ENCODE data around the gene MMP24OS. TPM values are rescaled to one million over a fixed set of nuclear protein-coding genes. Genes with fewer than 3 reads are reported as not detected.
A peak's percentile ranks its signal among the peaks of the same experiment; 100 is the strongest.

MMP24OS gene
- total and polyA plus RNA-seq, 2 of the 4 experiments (the other 2 are of a cell fraction) = 5.9 to 64.9 TPM

GRCh38 chr20:35276408-35276807 lies 1.5 kb downstream of the MMP24OS start:
- BruUV-seq (replicated peaks) = no TSS peak
- dilution Hi-C loops (cut with HindIII; ENCODE audit: low sequenced_read_pairs, unreplicated experiment) = no loop called here

More at GRCh38 chr20:35276408-35276807, 1.5 kb downstream of the MMP24OS start:
- H3K4ac ChIP-seq (ENCODE audit: low read depth, low read length) = peak overlapping the region; percentile 91
- no peaks in the 10 kb centered on the region for H3K27me3 ChIP-seq (ENCODE audit: control insufficient read depth, insufficient read depth, low read length)
- H2BK15ac ChIP-seq (ENCODE audit: low read depth, low read length) = no peak overlapping the region
- no peak overlapping the region for H3K18ac ChIP-seq (ENCODE audit: low read depth, low read length)
- no peak overlapping the region for H2BK120ac ChIP-seq (ENCODE audit: low read depth, low read length)
- peaks cover 6% of the 10 kb centered on the region; the same call in 1 of the 2 replicates for H3K9me1 ChIP-seq (ENCODE audit: insufficient read depth, low read length)
- no peak overlapping the region for H3K56ac ChIP-seq (ENCODE audit: extremely low read depth, insufficient read depth, low read length)
- no CpG with 5 or more reads among the region's 6 CpGs for WGBS, 2 experiments (ENCODE audit: extremely low coverage in 2 of 2, insufficient read length in 1 of 2)
- H3K14ac ChIP-seq (replicated peaks; ENCODE audit: low read depth, low read length) = peak overlapping the region; percentile 96; the same call in 1 of the 2 replicates
- H3K23ac ChIP-seq (ENCODE audit: low read depth, low read length) = peak overlapping the region; percentile 74; the same call in 1 of the 2 replicates
- H4K91ac ChIP-seq (ENCODE audit: insufficient read depth, low read depth, low read length) = 0 out of 2 replicates have a peak overlapping the region, but pooled peaks have one; percentile 20
- H3K4me3 ChIP-seq (ENCODE audit: insufficient read depth, low read depth, low read length) = peak overlapping the region; percentile 62
- H2AK9ac ChIP-seq (replicated peaks; ENCODE audit: low read depth, low read length, poor library complexity) = peak overlapping the region; percentile 65
- peaks cover 30 to 68% of the 10 kb centered on the region in 2 experiments for H3K79me1 ChIP-seq (ENCODE audit: low read depth in 1 of 2, low read length in 2 of 2)
- peaks cover 54% of the 10 kb centered on the region for H3K36me3 ChIP-seq (ENCODE audit: control insufficient read depth, insufficient read depth, low read length)
- H4K20me1 ChIP-seq (ENCODE audit: insufficient read depth, low read length) = no peaks in the 10 kb centered on the region; the same call in none of the 2 replicates
- peak overlapping the region; percentile 92 to 93; a peak in 3 of 4 replicates for H4K8ac ChIP-seq (ENCODE audit: low read depth in 2 of 2, low read length in 2 of 2)
- peak overlapping the region; percentile 90; the same call in 1 of the 2 replicates for H2AK5ac ChIP-seq (ENCODE audit: low read depth, low read length)
- 0 out of 2 replicates have a peak overlapping the region, but pooled peaks have one; percentile 12 for H4K5ac ChIP-seq (ENCODE audit: low read depth, low read length)
- peak overlapping the region; percentile 95 for H3K4me2 ChIP-seq (ENCODE audit: low read depth, low read length)
- ATAC-seq (ENCODE audit: low read depth) = no peak
- intact Hi-C loops (cut with micrococcal nuclease) (loop anchor here (10.0 kb wide), 2 partner anchors 158 to 402 kb away; partner anchors contain the start of genes ACSS2, GDF5 and GGT7), in situ Hi-C loops (cut with MboI; ENCODE audit: low sequenced_read_pairs) (no loop called here)
- DNase-seq = no peak
- POLR2A ChIA-PET (ENCODE audit: unreplicated experiment) = interaction anchor here (1.1 kb wide), 1 partner anchor 8 kb away, joined by 5 read pairs; the partner anchor contains the start of gene EIF6
- H3K27ac ChIP-seq (ENCODE audit: insufficient read depth, low read length) = peak overlapping the region; percentile 97
- TF ChIP-seq ELK1 (IDR thresholded peaks at IDR 0.05; ENCODE audit: borderline replicate concordance, low read depth, low read length) = no peak
- peaks cover 6% of the 10 kb centered on the region for H3K4me1 ChIP-seq (ENCODE audit: control insufficient read depth, insufficient read depth, low read length)
- H2BK5ac ChIP-seq (ENCODE audit: low read depth, low read length, poor library complexity, severe bottlenecking) = peak overlapping the region; percentile 38
- peak overlapping the region; percentile 99 for H3K9ac ChIP-seq (ENCODE audit: low read depth, low read length)
- CTCF ChIA-PET = no interaction called here
- no peak overlapping the region for H2AFZ ChIP-seq (replicated peaks; ENCODE audit: low read length, poor library complexity)
- no peak overlapping the region; the same call in 1 of the 2 replicates for H2BK20ac ChIP-seq (ENCODE audit: low read depth, low read length)
- no peaks in the 10 kb centered on the region for H3K9me3 ChIP-seq (ENCODE audit: control insufficient read depth, insufficient read depth, low read length)
